Astrocyte of the spinal cord (primary cell): ENCODE results near the gene RETREG1.

Experiments used
- DNase-seq: peaks from one replicate; pipeline ENCODE4 v3.0.0; 2011; ENCODE audit warnings: low read depth, low spot score
- H3K4me3 ChIP-seq: 2 replicates; pipeline ENCODE4 v1.5.1; 2011; ENCODE audit warnings: low read depth, mild to moderate bottlenecking, low read length, moderate library complexity
- in situ Hi-C: cut with HindIII; loops from 2 replicates; pipeline ENCODE4 v1.10.0; 2017; ENCODE audit warnings: low sequenced_read_pairs
- TF ChIP-seq, protein P1 (sequence below): IDR thresholded peaks from 2 replicates; pipeline ENCODE4 v1.5.1; 2012; ENCODE audit warnings: low read depth, mild to moderate bottlenecking, low read length, inconsistent platforms

Gene RETREG1

GRCh38 chr5:16427587-16427986, 189.2 kb downstream of the RETREG1 start:
- in situ Hi-C loops = no loop called here
- TF ChIP-seq, protein P1, sequence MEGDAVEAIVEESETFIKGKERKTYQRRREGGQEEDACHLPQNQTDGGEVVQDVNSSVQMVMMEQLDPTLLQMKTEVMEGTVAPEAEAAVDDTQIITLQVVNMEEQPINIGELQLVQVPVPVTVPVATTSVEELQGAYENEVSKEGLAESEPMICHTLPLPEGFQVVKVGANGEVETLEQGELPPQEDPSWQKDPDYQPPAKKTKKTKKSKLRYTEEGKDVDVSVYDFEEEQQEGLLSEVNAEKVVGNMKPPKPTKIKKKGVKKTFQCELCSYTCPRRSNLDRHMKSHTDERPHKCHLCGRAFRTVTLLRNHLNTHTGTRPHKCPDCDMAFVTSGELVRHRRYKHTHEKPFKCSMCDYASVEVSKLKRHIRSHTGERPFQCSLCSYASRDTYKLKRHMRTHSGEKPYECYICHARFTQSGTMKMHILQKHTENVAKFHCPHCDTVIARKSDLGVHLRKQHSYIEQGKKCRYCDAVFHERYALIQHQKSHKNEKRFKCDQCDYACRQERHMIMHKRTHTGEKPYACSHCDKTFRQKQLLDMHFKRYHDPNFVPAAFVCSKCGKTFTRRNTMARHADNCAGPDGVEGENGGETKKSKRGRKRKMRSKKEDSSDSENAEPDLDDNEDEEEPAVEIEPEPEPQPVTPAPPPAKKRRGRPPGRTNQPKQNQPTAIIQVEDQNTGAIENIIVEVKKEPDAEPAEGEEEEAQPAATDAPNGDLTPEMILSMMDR = no peak
- no peak overlapping the region for H3K4me3 ChIP-seq
- no peak for DNase-seq
